HG03439 (cell line): ENCODE data around the gene PARD3.

ENCODE experiments used
- ATAC-seq: cut with Tn5 transposase; IDR thresholded peaks from one replicate; pipeline ENCODE4 v1.9.1; 2021; ENCODE audit warnings: mild to moderate bottlenecking, moderate library complexity; ENCODE audit not compliant: unreplicated experiment

PARD3 gene

DNA sequence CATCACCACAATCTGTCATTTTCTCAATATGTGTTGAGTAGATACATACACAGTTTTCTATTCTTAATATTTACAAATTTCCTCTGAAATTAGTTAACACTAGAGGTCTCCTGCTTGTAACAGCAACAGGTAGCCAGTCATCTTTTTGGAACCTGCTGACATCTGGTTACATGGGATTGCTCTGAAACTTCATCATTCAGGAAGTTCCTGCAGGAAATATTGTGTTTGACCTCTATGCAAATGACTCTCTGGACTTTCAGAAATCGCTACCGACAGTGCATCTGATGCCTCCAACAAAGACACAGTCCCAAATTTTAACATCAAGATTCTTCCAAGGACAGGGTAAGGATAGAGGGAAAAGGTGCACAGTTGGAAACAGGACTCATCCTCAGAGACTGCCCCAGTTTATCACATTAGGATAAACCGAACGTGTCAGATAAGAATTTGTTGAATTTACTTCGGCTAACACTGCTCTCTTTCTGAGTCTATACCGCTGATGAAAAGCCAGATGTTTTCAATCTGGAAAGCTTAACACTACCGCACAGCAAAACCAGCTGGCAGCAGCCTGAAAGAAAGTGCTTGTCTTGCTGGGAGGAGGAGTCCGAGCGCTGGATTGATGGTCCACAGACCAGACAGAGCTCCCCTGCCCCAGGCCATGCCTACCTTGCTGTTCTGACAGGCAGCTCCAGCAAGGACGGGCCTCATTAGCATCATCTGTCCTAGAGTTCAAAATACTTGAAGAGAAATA is 633.4 kb downstream of the PARD3 start:
- no peak for ATAC-seq

- ATAC-seq: no peak
Observed at GRCh38 chr10:34180749-34181148, 634.3 kb downstream of the PARD3 start.

DNA sequence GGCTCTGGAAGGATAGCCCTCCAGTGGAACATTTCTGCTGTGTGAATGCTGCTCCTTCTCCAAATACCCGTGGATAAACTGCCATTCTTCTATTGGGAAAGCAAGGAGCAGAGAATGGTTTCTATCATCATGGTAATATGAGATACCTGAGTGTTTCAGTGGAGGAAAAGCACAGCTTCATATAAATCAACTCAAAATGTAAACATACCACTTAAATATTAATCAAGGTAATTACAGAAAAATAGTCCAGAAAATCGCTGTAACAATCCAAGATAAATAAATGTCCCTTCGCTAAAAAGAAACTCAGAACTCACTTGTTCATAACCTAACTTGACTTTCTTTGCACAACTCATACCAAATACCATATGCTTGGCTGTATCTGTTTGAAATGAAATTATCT is 635.8 kb downstream of the PARD3 start:
- no peak for ATAC-seq

DNA sequence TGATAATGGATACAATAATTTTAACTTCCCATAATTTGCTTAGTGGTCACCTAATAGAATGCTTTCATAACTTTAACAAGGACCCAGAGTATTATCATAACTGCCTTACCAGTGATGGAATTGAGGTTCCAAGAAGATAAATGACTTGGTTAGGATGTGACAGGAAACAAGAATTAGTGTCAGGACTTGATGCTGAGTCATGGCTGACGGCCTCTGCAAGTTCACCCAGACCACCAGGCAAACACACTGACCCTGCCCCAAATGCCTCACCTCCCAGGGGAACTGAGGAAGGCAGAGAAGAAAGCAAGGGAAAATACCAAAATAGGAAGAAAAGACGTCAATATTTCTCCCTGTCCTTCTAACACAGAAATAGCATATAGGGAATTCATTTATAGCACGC is 636.3 kb downstream of the PARD3 start:
- no peak for ATAC-seq

DNA sequence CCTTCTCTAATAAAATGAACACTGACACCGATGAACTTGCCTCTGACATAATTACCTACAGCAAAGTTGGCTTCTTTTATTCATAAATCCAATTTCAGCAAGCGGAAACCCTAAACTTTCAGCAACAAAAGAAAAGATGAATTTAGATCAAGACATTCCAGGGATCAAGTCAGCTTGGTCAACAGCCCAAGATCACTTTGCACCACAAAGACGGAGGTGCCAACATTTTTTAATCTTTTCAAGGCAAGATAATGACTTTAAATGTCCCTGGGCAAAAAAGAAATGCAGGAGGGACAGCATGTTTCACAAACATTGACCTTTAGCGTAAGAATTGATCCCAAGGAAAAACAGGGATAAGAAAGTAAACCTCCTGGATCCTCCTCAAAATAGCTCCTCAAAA is 636.9 kb downstream of the PARD3 start:
- ATAC-seq: no peak

DNA sequence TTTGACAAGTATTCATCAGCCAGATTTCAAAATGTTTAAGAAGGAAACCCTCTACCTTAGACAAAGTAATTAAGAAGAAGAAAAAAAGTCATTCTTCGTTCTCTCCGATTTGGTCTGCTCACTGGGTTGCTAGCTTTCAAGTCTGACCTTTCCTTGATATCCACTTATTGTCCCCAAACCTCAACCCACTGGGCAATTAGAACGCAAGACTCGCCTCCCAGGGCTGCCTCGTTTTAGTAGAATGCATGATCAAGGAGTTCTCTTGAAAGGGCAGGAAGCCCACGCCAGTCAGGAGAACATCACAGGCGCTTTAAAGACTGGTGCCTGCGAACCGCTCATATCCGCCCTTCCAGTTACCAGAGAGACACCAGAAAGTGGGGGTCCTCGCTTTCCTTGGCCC is 637.7 kb downstream of the PARD3 start:
- ATAC-seq: no peak

GRCh38 chr10:34176351-34176750 is 638.7 kb downstream of the PARD3 start:
- ATAC-seq: no peak

GRCh38 chr10:34175121-34175520 is 640.0 kb downstream of the PARD3 start:
- ATAC-seq: no peak

DNA sequence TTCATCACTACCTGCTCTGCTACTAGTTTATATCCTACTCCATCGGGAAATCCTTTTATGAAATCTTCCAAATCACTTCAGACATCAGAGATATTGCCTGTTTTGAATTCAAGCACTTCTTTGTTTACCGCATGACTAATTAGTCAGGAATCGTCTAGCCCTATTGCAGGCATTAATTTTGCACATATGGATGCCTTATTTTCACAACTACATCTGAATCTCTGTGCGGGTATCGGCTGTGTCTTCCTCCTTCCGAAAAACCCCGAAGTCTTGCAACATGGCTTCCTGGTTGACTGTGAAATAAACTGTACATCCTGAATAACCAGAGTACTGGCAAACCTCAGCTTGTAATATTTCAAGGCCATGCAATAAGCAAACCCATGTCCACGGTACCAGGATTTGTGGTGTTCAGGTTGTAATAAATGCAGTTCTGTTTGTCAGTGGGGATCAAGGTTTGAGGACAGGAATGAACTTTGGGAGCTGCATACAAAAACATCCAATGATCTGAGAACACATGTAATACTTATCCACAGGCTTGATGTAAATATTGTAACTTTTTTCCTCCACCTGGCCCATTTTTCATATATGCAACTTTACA is 642.1 kb downstream of the PARD3 start:
- ATAC-seq: no peak

DNA sequence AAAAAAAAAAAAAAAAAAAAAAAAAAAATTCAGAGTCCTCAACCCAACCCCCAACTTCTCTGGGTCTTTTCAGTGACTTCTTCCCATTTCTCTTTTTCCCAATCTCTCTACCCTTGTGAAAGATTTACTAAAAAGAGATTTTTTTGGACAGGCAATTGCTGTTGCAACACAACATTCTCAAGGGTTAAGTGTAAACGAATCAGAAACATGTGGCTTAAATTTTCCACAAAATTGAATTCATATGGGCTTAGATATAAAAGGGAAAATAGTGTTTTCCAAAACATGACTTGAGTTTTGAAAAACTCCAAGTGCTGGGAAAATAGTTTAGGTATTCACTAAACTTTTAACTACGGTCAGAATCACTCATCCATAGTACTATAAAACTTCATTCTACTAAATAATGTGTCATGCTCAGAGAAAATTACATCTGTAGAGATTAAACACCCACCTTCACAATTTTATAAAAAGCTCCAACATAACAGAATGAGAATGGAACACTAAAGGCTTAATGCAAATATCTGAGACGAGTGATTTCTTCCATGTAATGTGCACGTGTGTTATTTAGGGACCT is 643.1 kb downstream of the PARD3 start:
- ATAC-seq: no peak

GRCh38 chr10:34169677-34170076 is 645.4 kb downstream of the PARD3 start:
- ATAC-seq: no peak

DNA sequence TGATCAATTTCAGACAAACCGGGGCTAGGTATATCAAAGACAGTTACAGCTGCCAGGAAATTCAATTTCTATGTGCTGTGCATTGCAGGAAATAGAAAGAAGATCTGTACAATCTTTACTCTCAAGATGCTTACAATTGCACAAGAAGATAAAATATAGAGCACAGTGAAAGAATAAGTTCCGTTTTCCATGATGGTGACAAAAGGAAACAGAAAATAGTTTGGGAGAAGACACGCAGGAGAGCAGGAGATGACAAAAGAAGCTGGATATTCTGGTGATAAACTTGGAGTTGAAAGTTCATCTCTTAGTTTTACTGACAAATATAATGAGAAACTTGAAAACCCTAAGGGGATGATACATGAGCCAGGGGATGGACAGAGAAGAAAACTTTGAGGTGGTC is 646.0 kb downstream of the PARD3 start:
- ATAC-seq: no peak

GRCh38 chr10:34168439-34168838 is 646.7 kb downstream of the PARD3 start:
- no peak for ATAC-seq

- no peak for ATAC-seq
Observed at GRCh38 chr10:34166823-34167222, 648.3 kb downstream of the PARD3 start.

GRCh38 chr10:34166354-34166753 is 648.7 kb downstream of the PARD3 start:
- ATAC-seq: no peak

DNA sequence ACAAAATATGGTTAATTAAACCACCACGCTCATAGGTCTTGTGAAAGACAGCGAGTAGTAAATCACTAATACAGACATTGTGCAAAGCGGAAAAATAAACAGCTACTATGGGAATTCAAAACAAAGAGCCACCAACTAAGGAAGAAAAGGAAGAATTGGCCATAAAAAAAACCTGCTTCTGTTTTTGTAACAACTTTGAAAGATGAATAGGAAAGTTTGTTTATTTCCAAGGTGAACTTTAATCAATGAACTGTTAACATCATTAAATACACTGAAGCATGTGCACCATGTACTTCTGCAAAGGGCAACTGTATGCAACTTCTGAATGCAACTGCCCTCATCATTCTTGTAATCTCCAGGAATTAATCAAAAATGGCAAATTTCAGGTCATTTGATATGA is 651.1 kb downstream of the PARD3 start:
- ATAC-seq: no peak

GRCh38 chr10:34163075-34163905 is 651.8 kb downstream of the PARD3 start:
- no peak for ATAC-seq

GRCh38 chr10:34161777-34162370 is 653.2 kb downstream of the PARD3 start:
- ATAC-seq: no peak

DNA sequence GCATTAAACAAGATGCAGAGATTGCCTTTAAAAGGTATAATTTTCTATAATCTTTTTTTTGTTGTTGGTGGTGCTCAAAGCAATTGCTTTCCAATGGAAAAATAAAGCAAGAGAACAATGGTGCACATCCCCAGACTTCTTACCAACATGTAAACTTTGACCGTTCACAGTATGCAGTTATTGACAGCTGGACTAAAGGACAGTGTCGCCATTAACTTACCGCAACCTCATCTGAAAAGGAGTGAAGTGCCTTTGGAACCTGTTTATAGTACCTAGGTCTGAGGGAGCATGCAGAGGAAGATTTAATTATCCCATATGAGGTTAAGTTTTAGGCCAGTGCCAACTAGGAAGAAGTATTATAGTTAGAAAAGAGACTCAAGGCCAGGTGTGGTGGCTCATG is 654.5 kb downstream of the PARD3 start:
- no peak for ATAC-seq

DNA sequence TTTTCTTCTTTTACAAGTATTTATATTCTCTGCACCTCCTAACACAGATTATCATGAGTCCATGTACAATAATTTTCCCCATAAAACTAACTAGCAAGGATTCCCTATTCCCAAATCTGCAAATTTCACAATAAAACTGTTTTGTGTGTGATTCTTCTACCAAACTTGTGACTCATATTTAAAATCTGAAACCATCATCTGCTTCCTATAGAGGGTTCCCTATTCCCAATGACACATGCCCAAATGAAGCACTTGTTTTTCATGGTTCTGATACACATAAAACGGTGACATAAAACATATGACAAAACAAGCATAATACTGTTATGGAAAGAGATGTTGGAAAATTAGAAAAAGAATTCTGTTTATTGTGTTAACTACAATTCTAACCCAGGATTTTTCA is 657.6 kb downstream of the PARD3 start:
- ATAC-seq: no peak

DNA sequence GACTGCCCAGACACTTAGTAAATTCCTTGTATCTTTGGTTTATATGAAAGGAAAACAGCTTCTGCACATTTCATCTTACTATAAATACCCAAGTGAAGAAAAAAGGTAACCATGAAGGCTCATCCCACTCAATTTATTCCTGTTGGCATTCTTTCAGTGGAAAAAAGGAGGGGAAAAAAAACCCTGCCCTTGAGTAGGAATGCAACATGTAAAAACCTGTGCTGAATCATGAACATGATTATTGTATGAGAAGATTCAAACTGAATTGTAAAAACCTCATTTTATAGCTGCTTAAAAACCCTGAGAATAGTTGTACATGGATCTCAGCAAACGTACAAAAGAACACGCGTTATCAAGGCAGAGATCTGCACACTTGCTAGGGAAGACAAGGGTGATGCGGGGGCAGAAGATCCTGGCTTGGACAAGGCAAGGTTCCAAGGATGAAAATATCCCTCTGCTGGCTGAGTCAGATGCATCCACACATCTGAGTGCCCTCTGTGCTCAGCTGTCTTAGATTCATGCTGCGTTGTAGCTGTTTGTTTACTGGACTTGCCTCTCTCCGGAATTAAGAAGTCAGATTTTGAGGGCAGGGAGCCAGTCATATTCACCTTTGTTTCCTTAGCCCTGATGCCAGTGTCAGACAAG is 658.2 kb downstream of the PARD3 start:
- ATAC-seq: no peak
